ENCODE data around the gene E2F6.

DNA sequence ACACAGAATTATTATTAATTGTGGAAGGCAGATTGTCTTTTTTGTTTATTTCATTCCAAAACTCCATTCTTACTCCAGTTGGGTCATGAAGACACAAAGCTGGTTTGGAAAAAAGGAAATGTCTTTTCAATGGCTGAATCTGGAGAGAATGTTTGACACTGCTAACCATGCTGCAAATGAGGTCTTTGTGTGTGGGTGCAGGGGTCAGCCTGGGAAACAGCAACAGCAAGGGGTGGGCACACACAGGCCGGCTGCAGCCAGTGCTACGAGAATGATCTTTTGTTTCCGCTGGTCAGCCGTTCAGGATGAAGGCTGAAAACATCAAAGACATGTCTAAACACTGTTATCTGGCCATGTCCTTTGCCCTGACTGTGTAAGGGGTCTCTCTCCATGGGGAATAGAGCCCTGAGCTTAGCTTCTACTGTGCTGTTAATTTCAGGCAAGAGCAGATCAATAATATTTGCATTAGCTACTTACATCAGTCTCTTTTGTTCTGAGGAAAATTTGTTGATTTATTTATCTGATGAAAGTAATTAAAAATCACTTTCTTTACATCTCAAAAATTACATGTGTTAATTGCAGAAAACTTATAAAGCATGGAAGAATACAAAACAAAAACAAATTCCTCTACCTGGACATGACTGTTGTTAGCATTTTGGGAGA is 33.3 kb upstream of the E2F6 start:
- TF ChIP-seq ZNF274 (IDR thresholded peaks at IDR 0.05; ENCODE audit: borderline replicate concordance, low read depth, low read length) (no peak), XRCC3 (IDR thresholded peaks at IDR 0.05) (no peak), GABPB2 (CRISPR knock-in tag; conservative IDR thresholded peaks at IDR 0.05) (no peak), BACH1 (tag; IDR thresholded peaks at IDR 0.05) (no peak), YY1 (IDR thresholded peaks at IDR 0.05; ENCODE audit: borderline replicate concordance in 1 of 3, control insufficient read depth in 1 of 3, extremely low read depth in 1 of 3, insufficient read depth in 3 of 3, insufficient read length in 1 of 3, insufficient replicate concordance in 2 of 3, low read depth in 1 of 3, low read length in 2 of 3) (no peak), ZBTB33 (CRISPR knock-in tag; IDR thresholded peaks at IDR 0.05) (no peak), SMARCE1 (IDR thresholded peaks at IDR 0.05) (no peak)
- TF ChIP-seq, protein P1, sequence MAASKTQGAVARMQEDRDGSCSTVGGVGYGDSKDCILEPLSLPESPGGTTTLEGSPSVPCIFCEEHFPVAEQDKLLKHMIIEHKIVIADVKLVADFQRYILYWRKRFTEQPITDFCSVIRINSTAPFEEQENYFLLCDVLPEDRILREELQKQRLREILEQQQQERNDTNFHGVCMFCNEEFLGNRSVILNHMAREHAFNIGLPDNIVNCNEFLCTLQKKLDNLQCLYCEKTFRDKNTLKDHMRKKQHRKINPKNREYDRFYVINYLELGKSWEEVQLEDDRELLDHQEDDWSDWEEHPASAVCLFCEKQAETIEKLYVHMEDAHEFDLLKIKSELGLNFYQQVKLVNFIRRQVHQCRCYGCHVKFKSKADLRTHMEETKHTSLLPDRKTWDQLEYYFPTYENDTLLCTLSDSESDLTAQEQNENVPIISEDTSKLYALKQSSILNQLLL (CRISPR knock-in tag; IDR thresholded peaks at IDR 0.05; ENCODE audit: borderline replicate concordance), result no peak

Data from K562 (cell line).